OCI-LY3 (cell line): ENCODE results near the gene RHOT1.

Source experiments
- CTCF ChIP-seq: fragments of 200-600, 300-600 bp; sonication (generic); IDR thresholded peaks from 2 replicates; pipeline ENCODE4 v1.5.1; 2014; ENCODE audit warnings: antibody characterized with exemption, low read length, low read depth
- EZH2phosphoT487 ChIP-seq: fragments of 200-600 bp; shearing (Covaris generic); IDR thresholded peaks from 2 replicates; pipeline ENCODE4 v1.6.1; 2018; ENCODE audit warnings: antibody characterized with exemption, mixed run types, low read depth

GRCh38 chr17:32274101-32274500, 131.8 kb downstream of the RHOT1 start:
- TF ChIP-seq CTCF (no peak), EZH2phosphoT487 (no peak)
